Spleen (tissue), 7 donors: ENCODE data around the gene RPL23.

ENCODE experiments used
- CTCF ChIP-seq, 11 experiments: fragments of 200-600 bp in 7 of 11; fragments of 450-650 bp in 4 of 11; sonication (generic) in 4 of 11; IDR thresholded peaks in 8 of 11; conservative IDR thresholded peaks in 3 of 11; 1 replicate in 7 of 11; 2 replicates in 4 of 11; pipeline versions ENCODE4 v1.4.0 to v1.8.0; 2016 to 2021; ENCODE audit warnings: antibody characterized with exemption in 11 of 11, inconsistent platforms in 4 of 11, mild to moderate bottlenecking in 1 of 11
- POLR2A ChIP-seq, 3 donors: fragments of 450-650 bp; IDR thresholded peaks; one replicate each; pipeline ENCODE4 v1.5.1; 2017; ENCODE audit warnings: antibody characterized with exemption in 3 of 3, mild to moderate bottlenecking in 1 of 3
- POLR2AphosphoS5 ChIP-seq, 3 donors: sonication (generic); formaldehyde crosslinking; IDR thresholded peaks; one replicate each; pipeline ENCODE4 v1.5.1; 2017; ENCODE audit warnings: antibody characterized with exemption in 3 of 3
- donor health status: DM: no; HTN: no; CAD: no; lungs with moderate emphysema.
- donor health status: DM: no; HTN: no; CAD: no.
- donor health status: DM: no; HTN: no; CAD: no.

DNA sequence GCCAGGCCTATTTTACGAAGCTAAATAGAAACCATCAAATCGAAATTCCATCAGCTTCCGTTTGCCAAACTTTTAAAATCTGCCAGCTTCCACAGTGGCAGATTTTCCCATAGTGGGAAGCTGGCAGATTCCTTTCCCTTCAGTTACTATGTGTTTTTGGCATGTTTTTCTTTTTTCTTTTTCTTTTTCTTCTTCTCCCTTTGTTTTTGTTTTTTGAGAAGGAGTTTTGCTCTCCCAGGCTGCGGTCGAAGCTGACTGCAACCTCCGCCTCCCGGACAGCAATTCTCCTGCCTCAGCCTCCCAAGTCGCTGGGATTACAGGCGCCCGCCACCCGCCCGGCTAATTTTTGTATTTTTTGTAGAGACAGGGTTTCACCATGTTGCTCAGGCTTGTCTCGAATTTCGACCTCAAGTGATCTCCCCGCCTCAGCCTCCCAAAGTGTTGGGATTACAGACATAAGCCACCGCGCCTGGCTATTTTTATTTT is 27.7 kb downstream of the RPL23 start:
- no peak for TF ChIP-seq POLR2A (IDR thresholded peaks at IDR 0.05)
- TF ChIP-seq CTCF (IDR thresholded peaks at IDR 0.05 in 8 of 11, conservative IDR thresholded peaks at IDR 0.05 in 3 of 11) = no peak
- TF ChIP-seq POLR2AphosphoS5 (IDR thresholded peaks at IDR 0.05) = no peak
